ENCODE results near the gene LRMDA.

Gene LRMDA

DNA sequence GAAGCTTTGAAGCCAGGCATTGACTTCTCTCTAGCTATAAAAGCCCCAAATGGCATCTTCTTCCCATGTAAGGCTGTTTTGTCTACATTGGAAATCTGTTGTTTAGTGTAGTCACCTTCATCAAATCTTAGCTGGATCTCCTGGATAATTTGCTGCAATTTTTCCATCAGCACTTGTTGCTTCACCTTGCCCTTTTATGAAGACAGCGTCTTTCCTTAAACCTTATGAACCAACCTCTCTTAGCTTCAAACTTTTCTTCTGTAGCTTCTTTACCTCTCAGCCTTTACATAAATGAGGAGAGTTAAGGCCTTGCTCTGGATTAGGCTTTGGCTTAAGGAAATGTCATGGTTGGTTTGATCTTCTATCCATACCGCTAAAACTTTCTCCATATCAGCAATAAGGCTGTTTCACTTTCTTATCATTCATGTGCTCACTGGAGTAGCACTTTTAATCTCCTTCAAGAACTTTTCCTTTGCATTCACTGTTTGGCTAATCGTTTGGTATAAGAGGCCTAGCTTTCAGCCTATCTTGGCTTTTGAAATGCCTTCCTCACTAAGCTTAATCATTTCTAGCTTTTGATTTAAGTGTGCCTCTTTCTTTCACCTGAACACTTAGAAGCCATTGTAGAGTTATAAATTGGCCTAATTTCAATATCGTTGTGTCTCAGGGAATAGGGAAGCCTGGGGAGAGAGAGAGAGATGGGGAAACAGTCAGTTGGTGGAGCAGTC lies 803.2 kb downstream of the LRMDA start:
- no peak overlapping the region for H3K4me3 ChIP-seq (ENCODE audit: low read depth, low read length)
- no peak for DNase-seq (ENCODE audit: low read depth)

DNA sequence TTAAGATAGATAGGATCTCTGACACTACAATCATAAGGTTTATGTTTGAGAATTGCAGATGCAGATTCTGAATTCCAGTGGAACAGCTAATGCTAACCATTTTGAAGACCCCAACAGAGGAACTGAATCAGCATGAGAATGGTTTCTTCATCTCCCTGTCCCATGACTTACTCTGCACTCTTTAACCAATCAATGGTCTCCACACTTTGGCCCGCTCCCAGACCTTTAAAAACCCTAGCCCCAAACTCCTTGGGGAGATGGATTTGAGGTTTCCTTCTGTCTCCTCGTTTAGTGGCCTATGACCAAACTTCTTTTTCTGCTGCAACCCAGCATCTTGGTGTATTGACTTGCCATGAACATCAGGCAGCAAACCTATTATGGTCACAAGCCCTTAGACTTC lies 804.9 kb downstream of the LRMDA start:
- H3K4me3 ChIP-seq (ENCODE audit: low read depth, low read length), result no peak overlapping the region
- no peak for DNase-seq (ENCODE audit: low read depth)

GRCh38 chr10:76242956-76243355 lies 811.5 kb downstream of the LRMDA start:
- no peak overlapping the region for H3K4me3 ChIP-seq (ENCODE audit: low read depth, low read length)

DNA sequence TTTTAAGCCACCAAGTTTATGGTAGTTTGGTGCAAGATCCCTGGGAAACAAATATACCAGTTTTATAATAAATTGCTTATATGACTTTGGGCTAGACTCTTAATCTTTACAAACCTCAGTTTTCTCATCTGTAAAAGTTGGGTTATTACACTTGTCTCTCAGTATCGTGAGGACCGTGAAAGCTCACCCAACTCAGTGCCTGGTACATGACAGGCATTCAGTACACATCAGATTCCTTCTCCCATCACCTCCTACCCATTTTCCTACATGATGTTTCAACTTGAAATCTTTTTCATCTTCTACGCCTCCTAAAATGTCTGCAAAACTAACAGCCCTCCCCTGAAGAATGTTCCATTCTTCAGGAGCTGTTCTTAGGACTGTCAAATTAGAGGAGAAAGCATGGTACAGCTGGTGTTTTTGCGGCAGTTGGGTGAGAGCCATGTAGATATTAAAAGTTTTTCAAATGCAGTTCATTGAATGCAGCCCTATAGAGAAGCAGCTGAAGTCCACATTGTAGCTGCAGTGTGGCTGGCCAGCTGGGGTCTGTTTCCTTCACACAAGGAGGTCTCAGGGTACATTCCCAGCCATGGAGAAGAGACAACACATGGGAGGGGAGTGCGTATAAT lies 812.8 kb downstream of the LRMDA start:
- no peak overlapping the region for H3K4me3 ChIP-seq (ENCODE audit: low read depth, low read length)
- DNase-seq (ENCODE audit: low read depth), result no peak

More at GRCh38 chr10:76242956-76243355, 811.5 kb downstream of the LRMDA start:
- DNase-seq (ENCODE audit: low read depth), result no peak

DNA sequence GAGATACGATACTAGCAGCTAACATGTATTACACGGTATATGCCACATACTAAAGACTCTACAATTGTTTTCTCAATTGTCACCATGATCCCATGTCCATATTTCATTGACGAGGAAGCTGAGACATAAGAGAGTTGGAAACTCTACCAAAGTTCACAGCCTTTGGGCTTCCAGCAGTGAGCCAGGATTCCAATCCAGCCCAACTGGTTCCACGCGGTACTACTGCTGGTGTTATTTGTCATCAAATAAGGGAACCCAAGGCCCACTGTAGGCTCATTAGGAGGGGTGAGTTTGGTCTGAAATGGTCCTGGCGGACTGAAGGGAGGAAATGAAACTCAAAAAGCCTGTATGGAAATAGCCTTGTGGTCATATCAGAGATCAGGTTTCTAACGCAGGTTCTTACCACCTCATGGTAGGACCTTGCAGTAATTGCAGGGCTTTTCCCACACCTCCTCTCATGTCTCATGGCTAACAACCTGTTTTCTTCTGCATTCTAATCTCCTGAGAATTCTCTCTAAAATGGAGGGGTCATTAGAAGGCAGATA lies 814.6 kb downstream of the LRMDA start:
- DNase-seq (ENCODE audit: low read depth), result no peak
- no peak overlapping the region for H3K4me3 ChIP-seq (ENCODE audit: low read depth, low read length)

- no peak for DNase-seq (ENCODE audit: low read depth)
These were observed 817.3 kb downstream of the LRMDA start for GRCh38 chr10:76248649-76249200.

DNA sequence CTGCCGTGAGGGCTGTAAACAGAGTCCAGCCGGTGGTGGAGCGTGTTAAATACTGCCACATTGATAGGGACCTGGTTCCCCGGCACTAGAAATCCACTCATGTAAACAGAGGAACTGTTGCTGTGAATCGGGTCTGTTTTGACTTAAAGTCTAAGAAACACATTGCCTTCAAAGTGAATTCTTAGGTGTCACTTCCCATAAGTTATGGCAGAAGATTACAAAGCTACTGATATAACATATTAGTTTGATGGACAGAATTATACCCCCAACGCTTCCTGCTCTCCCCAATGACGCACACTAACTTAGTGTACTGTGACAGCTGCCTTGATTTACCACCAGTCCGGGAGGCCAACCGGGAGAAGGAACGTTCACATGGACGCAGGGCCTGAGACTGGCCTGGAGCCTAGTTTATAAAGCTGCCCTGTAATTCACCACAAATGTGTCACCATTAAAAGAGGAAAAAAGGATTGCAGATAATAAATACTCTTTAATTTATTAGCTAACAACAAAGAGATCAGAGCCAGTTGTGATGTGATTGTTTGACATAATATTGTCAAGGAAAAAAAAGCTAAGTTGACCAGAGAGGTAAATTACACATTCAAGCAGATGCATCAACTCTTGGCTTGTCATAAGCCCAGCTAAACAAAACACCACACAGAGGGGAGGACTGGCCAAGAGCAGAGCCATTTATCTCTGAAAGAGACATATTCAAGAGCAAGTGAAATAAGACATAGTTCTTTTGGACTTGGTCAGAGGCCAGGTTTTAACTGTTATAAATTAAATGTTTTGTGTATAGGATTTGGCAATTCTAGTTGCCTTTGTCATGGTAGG lies 820.6 kb downstream of the LRMDA start:
- no peak overlapping the region for H3K4me3 ChIP-seq (ENCODE audit: low read depth, low read length)
- peak; percentile 84 for DNase-seq (ENCODE audit: low read depth)

More at GRCh38 chr10:76248649-76249200, 817.3 kb downstream of the LRMDA start:
- no peak overlapping the region for H3K4me3 ChIP-seq (ENCODE audit: low read depth, low read length)

GRCh38 chr10:76252733-76253132 lies 821.3 kb downstream of the LRMDA start:
- H3K4me3 ChIP-seq (ENCODE audit: low read depth, low read length), result no peak overlapping the region
- DNase-seq (ENCODE audit: low read depth), result no peak

DNA sequence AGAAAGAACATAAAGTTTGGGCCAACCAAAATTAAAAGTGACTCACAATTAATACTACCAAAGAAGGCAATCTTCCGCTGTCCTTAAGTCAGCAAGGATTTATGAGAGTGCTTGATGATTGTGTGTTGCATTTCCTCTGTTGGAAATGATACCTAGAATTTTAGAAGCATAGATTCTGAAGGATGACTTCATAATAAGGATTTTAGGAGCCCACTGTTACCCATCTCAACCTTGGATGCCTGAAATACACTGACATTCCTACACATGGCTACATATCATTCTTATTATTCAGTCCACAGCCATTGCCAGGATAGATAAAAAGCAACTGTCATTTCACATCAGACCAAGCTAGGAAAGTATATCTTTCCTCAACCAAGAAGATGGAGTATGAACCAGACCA lies 823.8 kb downstream of the LRMDA start:
- H3K4me3 ChIP-seq (ENCODE audit: low read depth, low read length), result no peak overlapping the region
- DNase-seq (ENCODE audit: low read depth), result no peak

GRCh38 chr10:76257816-76258215 lies 826.4 kb downstream of the LRMDA start:
- DNase-seq (ENCODE audit: low read depth), result no peak

GRCh38 chr10:76265441-76266113 lies 834.2 kb downstream of the LRMDA start:
- H3K4me3 ChIP-seq (ENCODE audit: low read depth, low read length), result no peak overlapping the region
- DNase-seq (ENCODE audit: low read depth), result no peak

More at GRCh38 chr10:76257816-76258215, 826.4 kb downstream of the LRMDA start:
- no peak overlapping the region for H3K4me3 ChIP-seq (ENCODE audit: low read depth, low read length)

GRCh38 chr10:76268530-76268929 lies 837.1 kb downstream of the LRMDA start:
- H3K4me3 ChIP-seq (ENCODE audit: low read depth, low read length), result no peak overlapping the region
- DNase-seq (ENCODE audit: low read depth), result no peak

DNA sequence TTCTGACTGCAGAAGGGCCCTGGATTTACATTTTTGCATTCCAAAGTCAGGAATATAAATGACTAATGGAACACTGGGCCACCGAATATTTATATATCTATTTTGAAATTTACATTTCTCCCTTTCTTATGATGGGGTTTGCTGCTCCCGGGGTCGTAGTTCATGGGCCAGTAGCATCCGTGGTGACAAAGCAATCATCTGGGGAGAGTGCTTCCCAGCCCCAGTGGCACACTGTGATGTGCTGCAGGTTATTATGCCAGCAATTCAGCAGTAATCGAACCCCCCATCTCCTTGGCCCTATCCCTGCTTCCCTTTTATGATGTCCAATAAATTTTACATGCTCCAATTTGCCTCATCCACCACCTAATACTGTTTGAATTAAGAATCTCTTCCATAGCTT lies 837.5 kb downstream of the LRMDA start:
- H3K4me3 ChIP-seq (ENCODE audit: low read depth, low read length), result no peak overlapping the region
- DNase-seq (ENCODE audit: low read depth), result no peak

DNA sequence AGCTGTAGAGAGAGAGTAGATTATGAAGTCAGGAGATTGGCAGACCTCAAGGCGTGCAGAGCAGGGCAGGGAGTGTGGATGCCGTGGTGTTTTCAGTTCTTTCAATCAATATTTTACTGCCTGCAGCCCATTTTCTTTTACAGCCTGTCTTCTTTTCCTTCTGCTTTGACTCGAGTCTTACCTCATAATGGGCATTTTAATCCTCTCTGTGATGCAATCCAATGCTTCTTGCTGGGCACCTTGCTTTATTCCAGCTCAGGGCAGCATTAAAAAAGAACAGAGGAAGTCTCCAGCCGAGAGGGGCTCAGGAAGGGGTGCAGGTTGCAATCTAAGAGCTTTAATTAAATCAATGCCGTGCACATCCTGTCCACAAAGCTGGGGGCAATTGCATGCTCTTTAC lies 839.0 kb downstream of the LRMDA start:
- no peak for DNase-seq (ENCODE audit: low read depth)
- H3K4me3 ChIP-seq (ENCODE audit: low read depth, low read length), result no peak overlapping the region

DNA sequence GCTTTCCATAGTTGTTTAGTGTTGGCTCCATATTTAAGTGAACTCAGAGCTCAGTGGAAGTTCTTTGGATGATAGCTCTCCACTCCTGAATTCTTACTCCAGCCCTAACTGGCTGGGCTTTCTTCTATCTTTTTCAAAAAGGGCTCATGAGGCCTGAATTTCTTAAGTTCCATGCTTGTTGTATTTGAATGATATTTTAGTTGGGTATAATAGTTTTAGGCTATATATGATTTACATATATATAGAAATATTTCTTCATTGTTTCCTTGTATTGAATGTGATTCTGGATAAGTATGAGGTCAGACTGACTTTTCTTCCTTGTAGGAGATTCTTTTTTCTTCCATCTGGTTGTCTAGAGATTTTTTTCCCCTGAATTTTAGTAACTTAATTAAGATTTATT lies 843.5 kb downstream of the LRMDA start:
- no peak for DNase-seq (ENCODE audit: low read depth)
- no peak overlapping the region for H3K4me3 ChIP-seq (ENCODE audit: low read depth, low read length)

GRCh38 chr10:76278811-76279460 lies 847.5 kb downstream of the LRMDA start:
- no peak for DNase-seq (ENCODE audit: low read depth)

GRCh38 chr10:76281659-76282058 lies 850.2 kb downstream of the LRMDA start:
- DNase-seq (ENCODE audit: low read depth), result no peak
- no peak overlapping the region for H3K4me3 ChIP-seq (ENCODE audit: low read depth, low read length)

More at GRCh38 chr10:76278811-76279460, 847.5 kb downstream of the LRMDA start:
- no peak overlapping the region for H3K4me3 ChIP-seq (ENCODE audit: low read depth, low read length)

DNA sequence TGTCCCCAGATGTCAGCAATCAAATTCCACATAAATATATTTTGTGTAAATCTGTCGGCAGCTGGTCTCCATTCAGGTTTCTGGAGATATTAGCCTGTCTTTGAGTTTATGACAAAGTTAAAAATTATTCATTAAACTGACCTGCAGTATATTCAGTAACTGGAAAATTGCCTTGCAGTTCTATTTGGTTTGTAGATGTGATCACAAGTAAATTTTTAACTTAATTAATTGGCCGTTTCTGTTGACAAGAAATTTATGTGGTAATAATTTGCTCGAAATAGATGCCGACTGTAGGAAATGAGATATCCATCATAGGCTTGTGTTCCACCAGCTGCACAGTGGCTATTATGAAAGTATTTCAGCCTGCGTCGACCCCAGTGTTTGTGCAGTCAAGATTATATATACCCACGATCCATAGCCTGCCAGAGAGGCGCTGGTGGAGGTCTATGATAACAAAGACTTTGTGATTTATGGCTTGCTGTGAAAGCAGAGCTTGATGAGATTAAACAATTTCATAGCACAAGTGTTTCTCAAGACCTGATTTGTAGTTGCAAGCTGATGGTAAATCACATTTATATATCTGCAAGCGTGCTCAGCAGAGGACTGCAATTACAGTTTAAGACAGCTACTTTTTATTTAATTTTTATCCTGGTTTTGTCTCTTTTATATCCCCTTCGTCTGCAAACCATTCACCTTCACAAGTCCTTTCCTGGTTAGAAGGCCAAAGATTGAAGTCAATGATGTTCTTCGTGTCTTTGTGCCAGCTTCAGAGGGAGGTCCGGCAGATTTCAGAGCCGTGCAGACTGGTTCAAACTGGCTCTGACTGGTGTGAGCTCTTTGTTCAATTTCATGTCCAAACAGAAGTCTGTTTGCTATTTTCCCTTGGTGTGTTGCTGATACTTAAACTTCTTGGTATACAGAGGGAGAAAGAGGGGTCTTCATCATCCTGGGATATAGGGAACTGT lies 850.9 kb downstream of the LRMDA start:
- peak; percentile 16 for DNase-seq (ENCODE audit: low read depth)
- H3K4me3 ChIP-seq (ENCODE audit: low read depth, low read length), result no peak overlapping the region

Data from skeletal muscle cell (primary cell).